Transverse colon (tissue), 4 donors: Measurements from ENCODE around the gene MYZAP.

Experiments used
- EP300 ChIP-seq: sonication (generic); formaldehyde crosslinking; IDR thresholded peaks from one replicate; pipeline ENCODE4 v1.6.1; 2017; ENCODE audit warnings: antibody characterized with exemption, low read depth
- POLR2A ChIP-seq: fragments of 450-650 bp; IDR thresholded peaks from one replicate; pipeline ENCODE4 v1.6.1; 2016; ENCODE audit warnings: antibody characterized with exemption, mild to moderate bottlenecking, moderate library complexity
- POLR2AphosphoS5 ChIP-seq, 3 donors: sonication (generic); formaldehyde crosslinking; IDR thresholded peaks; one replicate each; pipeline ENCODE4 v1.6.1; 2016; ENCODE audit warnings: antibody characterized with exemption in 3 of 3
- TF ChIP-seq, protein P1 (sequence below), 5 experiments: fragments of 200-600 bp in 3 of 5; fragments of 450-650 bp in 2 of 5; sonication (generic) in 3 of 5; IDR thresholded peaks; 1 replicate in 2 of 5; 2 replicates in 3 of 5; pipeline ENCODE4 v1.5.1; 2016 to 2017; ENCODE audit warnings: antibody characterized with exemption in 5 of 5, inconsistent platforms in 3 of 5, mild to moderate bottlenecking in 2 of 5, moderate library complexity in 1 of 5

DNA sequence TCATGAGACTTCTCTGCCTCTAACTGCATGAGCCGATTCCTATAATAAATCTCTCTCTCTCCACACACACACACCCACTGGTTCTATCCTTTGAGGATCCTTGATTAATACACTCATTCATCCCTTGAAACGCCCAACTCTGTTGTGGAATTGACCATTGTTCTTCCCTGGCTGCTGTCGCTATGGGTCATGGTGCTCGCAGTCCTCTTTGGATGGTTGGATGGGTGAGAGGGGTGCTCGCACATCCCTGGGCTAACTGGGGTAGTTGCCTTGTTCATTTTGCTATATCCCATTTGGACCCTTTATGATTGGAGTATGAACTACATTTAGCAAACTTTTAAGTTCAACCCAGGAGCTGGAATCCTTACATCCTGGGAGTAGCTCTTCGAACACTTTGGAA, 33.9 kb upstream of the MYZAP start:
- TF ChIP-seq, protein P1, sequence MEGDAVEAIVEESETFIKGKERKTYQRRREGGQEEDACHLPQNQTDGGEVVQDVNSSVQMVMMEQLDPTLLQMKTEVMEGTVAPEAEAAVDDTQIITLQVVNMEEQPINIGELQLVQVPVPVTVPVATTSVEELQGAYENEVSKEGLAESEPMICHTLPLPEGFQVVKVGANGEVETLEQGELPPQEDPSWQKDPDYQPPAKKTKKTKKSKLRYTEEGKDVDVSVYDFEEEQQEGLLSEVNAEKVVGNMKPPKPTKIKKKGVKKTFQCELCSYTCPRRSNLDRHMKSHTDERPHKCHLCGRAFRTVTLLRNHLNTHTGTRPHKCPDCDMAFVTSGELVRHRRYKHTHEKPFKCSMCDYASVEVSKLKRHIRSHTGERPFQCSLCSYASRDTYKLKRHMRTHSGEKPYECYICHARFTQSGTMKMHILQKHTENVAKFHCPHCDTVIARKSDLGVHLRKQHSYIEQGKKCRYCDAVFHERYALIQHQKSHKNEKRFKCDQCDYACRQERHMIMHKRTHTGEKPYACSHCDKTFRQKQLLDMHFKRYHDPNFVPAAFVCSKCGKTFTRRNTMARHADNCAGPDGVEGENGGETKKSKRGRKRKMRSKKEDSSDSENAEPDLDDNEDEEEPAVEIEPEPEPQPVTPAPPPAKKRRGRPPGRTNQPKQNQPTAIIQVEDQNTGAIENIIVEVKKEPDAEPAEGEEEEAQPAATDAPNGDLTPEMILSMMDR (IDR thresholded peaks at IDR 0.05) = no peak
- no peak for TF ChIP-seq POLR2A
- TF ChIP-seq EP300 = no peak
- TF ChIP-seq POLR2AphosphoS5 (IDR thresholded peaks at IDR 0.05) = no peak
